Measurements from ENCODE around the gene SRGN. TPM values are rescaled to one million over a fixed set of nuclear protein-coding genes. Genes with fewer than 3 reads are reported as not detected.
A peak's percentile ranks its signal among the peaks of the same experiment; 100 is the strongest.

The SRGN gene
- total RNA-seq, 2 experiments from 2014 or later: 279 to 292 TPM

- ATAC-seq (no peak), DNase-seq (no peak)
- H3K4me1 Mint-ChIP-seq (ENCODE audit: low read depth): peaks cover 48% of the 10 kb centered on the region
- peak overlapping the region; percentile 25 for H3K27ac Mint-ChIP-seq
- ChIA-PET CTCF (interaction anchor here (1.5 to 4.1 kb wide), 3 partner anchors 9 to 95 kb away, joined by 3 to 17 read pairs (median 4); no protein-coding TSS in a partner anchor), POLR2A (interaction anchor here (0.6 to 3.0 kb wide), 7 partner anchors 8 to 195 kb away, joined by 3 to 9 read pairs (median 4); partner anchors contain the start of gene SRGN)
- H3K9me3 Mint-ChIP-seq: no peaks in the 10 kb centered on the region
- no peak overlapping the region for H3K4me3 Mint-ChIP-seq
- peaks cover 55% of the 10 kb centered on the region for H3K36me3 Mint-ChIP-seq (ENCODE audit: low read depth)
- no peak for TF ChIP-seq CTCF (IDR thresholded peaks at IDR 0.05)
- intact Hi-C loops (cut with micrococcal nuclease): no loop called here
- H3K27me3 Mint-ChIP-seq: no peaks in the 10 kb centered on the region
These were observed 12.4 kb downstream of the SRGN start for GRCh38 chr10:69100136-69100872.

GRCh38 chr10:69101451-69102095 is 13.7 kb downstream of the SRGN start:
- POLR2A ChIA-PET: interaction anchor here (0.7 to 3.0 kb wide), 3 partner anchors 9 to 45 kb away, joined by 3 to 9 read pairs (median 5); partner anchors contain the start of gene SRGN
- ATAC-seq (peak; percentile 81), DNase-seq (peak; percentile 70)
- H3K27ac Mint-ChIP-seq: peak overlapping the region; percentile 83
- H3K36me3 Mint-ChIP-seq (ENCODE audit: low read depth): peaks cover 53% of the 10 kb centered on the region
- peak overlapping the region; percentile 10 for H3K4me3 Mint-ChIP-seq
- TF ChIP-seq CTCF (IDR thresholded peaks at IDR 0.05): no peak
- H3K27me3 Mint-ChIP-seq: no peaks in the 10 kb centered on the region
- no peaks in the 10 kb centered on the region for H3K9me3 Mint-ChIP-seq
- peaks cover 36% of the 10 kb centered on the region for H3K4me1 Mint-ChIP-seq (ENCODE audit: low read depth)
- intact Hi-C loops (cut with micrococcal nuclease): no loop called here
- CTCF ChIA-PET: interaction anchor here (1.5 to 4.1 kb wide), 4 partner anchors 8 to 97 kb away, joined by 4 to 17 read pairs (median 8); no protein-coding TSS in a partner anchor

- intact Hi-C loops (cut with micrococcal nuclease): no loop called here
- no peak for TF ChIP-seq CTCF (IDR thresholded peaks at IDR 0.05)
- CTCF ChIA-PET: interaction anchor here (1.5 to 4.1 kb wide), 4 partner anchors 9 to 97 kb away, joined by 4 to 17 read pairs (median 9); no protein-coding TSS in a partner anchor
- H3K36me3 Mint-ChIP-seq (ENCODE audit: low read depth): peaks cover 56% of the 10 kb centered on the region
- peaks cover 34% of the 10 kb centered on the region for H3K4me1 Mint-ChIP-seq (ENCODE audit: low read depth)
- H3K4me3 Mint-ChIP-seq: no peak overlapping the region
- peak overlapping the region; percentile 83 for H3K27ac Mint-ChIP-seq
- DNase-seq (no peak), ATAC-seq (no peak)
- H3K9me3 Mint-ChIP-seq: no peaks in the 10 kb centered on the region
- no peaks in the 10 kb centered on the region for H3K27me3 Mint-ChIP-seq
- POLR2A ChIA-PET: interaction anchor here (0.7 to 3.0 kb wide), 2 partner anchors 15 to 46 kb away, joined by 3 to 9 read pairs; partner anchors contain the start of gene SRGN
These were observed 14.5 kb downstream of the SRGN start for GRCh38 chr10:69102440-69102839.

GRCh38 chr10:69103784-69104183 is 15.9 kb downstream of the SRGN start:
- peaks cover 31% of the 10 kb centered on the region for H3K4me1 Mint-ChIP-seq (ENCODE audit: low read depth)
- TF ChIP-seq CTCF (IDR thresholded peaks at IDR 0.05): no peak
- H3K27me3 Mint-ChIP-seq: no peaks in the 10 kb centered on the region
- ChIA-PET POLR2A (interaction anchor here (0.9 to 1.4 kb wide), 4 partner anchors 8 to 131 kb away, joined by 3 to 8 read pairs (median 3); partner anchors contain the start of gene SRGN), CTCF (interaction anchor here (1.1 to 3.1 kb wide), 6 partner anchors 8 to 119 kb away, joined by 4 to 12 read pairs (median 8); no protein-coding TSS in a partner anchor)
- no peak overlapping the region for H3K27ac Mint-ChIP-seq
- H3K36me3 Mint-ChIP-seq (ENCODE audit: low read depth): peaks cover 50% of the 10 kb centered on the region
- ATAC-seq (no peak), DNase-seq (no peak)
- intact Hi-C loops (cut with micrococcal nuclease): no loop called here
- no peak overlapping the region for H3K4me3 Mint-ChIP-seq
- no peaks in the 10 kb centered on the region for H3K9me3 Mint-ChIP-seq
